Endothelial cell of umbilical vein (primary cell): ENCODE results near the gene TMPRSS3. TPM values are rescaled to one million over a fixed set of nuclear protein-coding genes. Genes with fewer than 3 reads are reported as not detected.

Experiments
- BruUV-seq: library from RNA; stranded (reverse); fragments of 400-500 nt; replicated peaks from 2 replicates; lab custom pipeline; 2021; lab: Mats Ljungman, UMichigan
- CTCF ChIA-PET: fragments of 300-600, 350-600 bp; sonication (Branson Sonifier 250); formaldehyde crosslinking; loops from one replicate; lab custom pipeline; 2021; ENCODE audit warnings: antibody characterized with exemption, inconsistent platforms; lab: Charles Lee
- POLR2A ChIA-PET: fragments of 300-600, 350-600 bp; sonication (Branson Sonifier 250); formaldehyde crosslinking; loops from one replicate; lab custom pipeline; 2021; ENCODE audit warnings: antibody characterized with exemption, inconsistent platforms; lab: Charles Lee
- DNase-seq: peaks from one replicate; pipeline ENCODE4 v3.0.0-alpha.2; 2011; ENCODE audit warnings: low read depth, low spot score
- FAIRE-seq: peaks from 2 replicates; lab custom pipeline; 2011; peaks lifted over from hg19 to GRCh38; lab: Jason Lieb, UNC
- H2AFZ ChIP-seq: 2 replicates; pipeline ENCODE4 v1.6.0; 2012; ENCODE audit warnings: low read depth, low read length, control low read depth, inconsistent platforms
- H3K27ac ChIP-seq: 2 replicates; pipeline ENCODE4 v1.5.1; 2011; ENCODE audit warnings: low read depth, mild to moderate bottlenecking, control low read depth, low read length, moderate library complexity; ENCODE audit not compliant: insufficient read depth
- H3K27me3 ChIP-seq, 2 experiments: 2 replicates each; pipeline versions ENCODE4 v1.6.0 to v1.6.1; 2011; ENCODE audit warnings: low read length in 2 of 2, mixed read lengths in 1 of 2; ENCODE audit not compliant: control insufficient read depth in 2 of 2, insufficient read depth in 2 of 2
- H3K36me3 ChIP-seq, 2 experiments: 2 replicates in 1 of 2; 3 replicates in 1 of 2; pipeline ENCODE4 v1.5.1; 2011; ENCODE audit warnings: low read length in 2 of 2, mild to moderate bottlenecking in 1 of 2, moderate library complexity in 1 of 2; ENCODE audit not compliant: control insufficient read depth in 2 of 2, insufficient read depth in 2 of 2; ENCODE audit errors: extremely low read depth in 1 of 2
- H3K4me1 ChIP-seq: 3 replicates; pipeline ENCODE4 v1.5.1; 2011; ENCODE audit warnings: mild to moderate bottlenecking, low read length; ENCODE audit not compliant: control insufficient read depth, insufficient read depth; ENCODE audit errors: extremely low read depth
- H3K4me2 ChIP-seq: 2 replicates; pipeline ENCODE4 v1.6.1; 2011; ENCODE audit warnings: low read length, control low read depth, mixed read lengths; ENCODE audit not compliant: insufficient read depth
- H3K4me3 ChIP-seq, 3 experiments: fragments of 200-600 bp in 1 of 3; sonication (generic), shearing (Covaris generic) in 1 of 3; replicated peaks in 1 of 3; 2 replicates each; pipeline ENCODE4 v1.5.1; 2011 to 2016; ENCODE audit warnings: control low read depth in 3 of 3, low read length in 3 of 3, mild to moderate bottlenecking in 2 of 3, inconsistent platforms in 1 of 3, low read depth in 1 of 3, moderate library complexity in 1 of 3; ENCODE audit not compliant: insufficient read depth in 1 of 3
- H3K79me2 ChIP-seq: 2 replicates; pipeline ENCODE4 v1.6.0; 2012; ENCODE audit warnings: low read length, inconsistent platforms; ENCODE audit not compliant: control insufficient read depth, insufficient read depth
- H3K9ac ChIP-seq: replicated peaks from 2 replicates; pipeline ENCODE3; 2011; ENCODE audit warnings: low read length, control low read depth; ENCODE audit not compliant: insufficient read depth; ENCODE audit errors: extremely low read depth
- H3K9me1 ChIP-seq: replicated peaks from 3 replicates; pipeline ENCODE4 v1.6.0; 2011; ENCODE audit warnings: mild to moderate bottlenecking, low read length; ENCODE audit not compliant: control insufficient read depth, insufficient read depth; ENCODE audit errors: extremely low read depth
- H3K9me3 ChIP-seq: replicated peaks from 2 replicates; pipeline ENCODE4 v1.5.1; 2012; ENCODE audit warnings: low read length, inconsistent platforms; ENCODE audit not compliant: control insufficient read depth, insufficient read depth
- H4K20me1 ChIP-seq: replicated peaks from 2 replicates; pipeline ENCODE3; 2011; ENCODE audit warnings: mild to moderate bottlenecking, low read length; ENCODE audit not compliant: control insufficient read depth, insufficient read depth; ENCODE audit errors: extremely low read depth
- CTCF ChIP-seq, 2 donors: IDR thresholded peaks; 1 replicate in 1 of 2; 2 replicates in 1 of 2; pipeline ENCODE4 v1.5.1; 2011; ENCODE audit warnings: low read length in 2 of 2, mild to moderate bottlenecking in 2 of 2, moderate library complexity in 2 of 2, control low read depth in 1 of 2, inconsistent platforms in 1 of 2, low read depth in 1 of 2; ENCODE audit not compliant: insufficient read depth in 1 of 2; ENCODE audit errors: extremely low read depth in 1 of 2
- EZH2 ChIP-seq: IDR thresholded peaks from 2 replicates; pipeline ENCODE4 v1.6.1; 2012; ENCODE audit warnings: borderline replicate concordance, low read depth, mild to moderate bottlenecking, moderate library complexity, low read length, inconsistent platforms; ENCODE audit not compliant: severe bottlenecking
- FOS ChIP-seq: IDR thresholded peaks from 2 replicates; pipeline ENCODE4 v1.6.1; 2011; ENCODE audit warnings: mild to moderate bottlenecking, low read length, moderate library complexity, borderline replicate concordance; ENCODE audit not compliant: insufficient read depth
- GATA2 ChIP-seq: IDR thresholded peaks from 2 replicates; pipeline ENCODE4 v1.7.0; 2011; ENCODE audit warnings: low read depth, mild to moderate bottlenecking, moderate library complexity, mixed read lengths, low read length; ENCODE audit not compliant: insufficient read length, insufficient read depth
- JUN ChIP-seq: IDR thresholded peaks from 2 replicates; pipeline ENCODE4 v1.6.1; 2011; ENCODE audit warnings: borderline replicate concordance, low read depth; ENCODE audit not compliant: insufficient read length, insufficient read depth
- MYC ChIP-seq: IDR thresholded peaks from one replicate; pipeline ENCODE4 v1.6.1; 2011; ENCODE audit warnings: mild to moderate bottlenecking, low read depth, low read length
- POLR2A ChIP-seq: IDR thresholded peaks from 2 replicates; pipeline ENCODE4 v1.6.1; 2012; ENCODE audit warnings: low read depth, mild to moderate bottlenecking, control low read depth, low read length
- POLR2AphosphoS5 ChIP-seq: IDR thresholded peaks from 2 replicates; pipeline ENCODE4 v1.6.1; 2012; ENCODE audit warnings: low read depth, mild to moderate bottlenecking, control low read depth, low read length, moderate library complexity; ENCODE audit not compliant: insufficient read depth
- dilution Hi-C: fragments of 300-500 bp; cut with MboI; formaldehyde crosslinking; loops from one replicate; pipeline ENCODE4 v1.15.0; 2019; ENCODE audit warnings: low sequenced_read_pairs; ENCODE audit not compliant: extremely low pct_ligation_motif_present
- intact Hi-C: fragments of 100-400 bp; cut with micrococcal nuclease; formaldehyde crosslinking; loops from one replicate; pipeline ENCODE4 v1.10.0; 2022
- polyA plus RNA-seq, 4 experiments: library from polyadenylated mRNA; depleted of rRNA in 3 of 4; stranded (reverse) in 3 of 4; unstranded in 1 of 4; fragments of >200 nt; gene quantifications; 2 replicates each; pipeline versions ENCODE4 v1.2.1 to v1.2.3, GENCODE V29; 2011 to 2012; ENCODE audit warnings: missing spikeins in 1 of 4
- total RNA-seq: library from RNA; stranded (reverse); gene quantifications from 2 replicates; pipeline ENCODE4 v1.2.3, GENCODE V29; 2021
- TF ChIP-seq, protein P1 (sequence below): IDR thresholded peaks from 2 replicates; pipeline ENCODE4 v1.6.1; 2011; ENCODE audit not compliant: insufficient read depth, insufficient read length

TMPRSS3 gene
- total and polyA plus RNA-seq, 2 donors (not counting 3 experiments of a cell fraction or from before 2014, with no cell fraction given), result not detected

- Histone ChIP-seq H3K36me3 (no peaks in the 10 kb centered on the region), H3K4me2 (no peak overlapping the region), H2AFZ (no peak overlapping the region), H3K9ac (no peak overlapping the region), H3K9me1 (no peaks in the 10 kb centered on the region), H3K4me3 (no peak overlapping the region), H3K27ac (no peak overlapping the region), H4K20me1 (no peaks in the 10 kb centered on the region), H3K4me1 (no peaks in the 10 kb centered on the region), H3K79me2 (no peaks in the 10 kb centered on the region), H3K9me3 (no peaks in the 10 kb centered on the region), H3K27me3 (peaks cover 0 to 6% of the 10 kb centered on the region in 2 experiments)
- intact Hi-C loops (no loop called here), dilution Hi-C loops (no loop called here)
- no peak for FAIRE-seq
- TF ChIP-seq, protein P1, sequence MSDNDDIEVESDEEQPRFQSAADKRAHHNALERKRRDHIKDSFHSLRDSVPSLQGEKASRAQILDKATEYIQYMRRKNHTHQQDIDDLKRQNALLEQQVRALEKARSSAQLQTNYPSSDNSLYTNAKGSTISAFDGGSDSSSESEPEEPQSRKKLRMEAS, result no peak
- no peak for TF ChIP-seq JUN
- TF ChIP-seq CTCF (IDR thresholded peaks at IDR 0.05; ENCODE audit: extremely low read depth in 1 of 2, insufficient read depth in 1 of 2, low read depth in 1 of 2, low read length in 2 of 2), result no peak
- no peak for TF ChIP-seq POLR2AphosphoS5
- TF ChIP-seq MYC, result no peak
- no peak for TF ChIP-seq FOS
- no peak for TF ChIP-seq EZH2
- TF ChIP-seq GATA2, result no peak
- TF ChIP-seq POLR2A, result no peak
- no TSS peak for BruUV-seq
- ChIA-PET POLR2A (no interaction called here), CTCF (interaction anchor here (0.9 to 2.9 kb wide), 3 partner anchors 12 to 67 kb away, joined by 3 to 6 read pairs (median 3); no protein-coding TSS in a partner anchor)
- DNase-seq, result no peak
Observed at GRCh38 chr21:42405064-42406013, 9.5 kb upstream of the TMPRSS3 start.
